SK-N-SH (cell line): Measurements from ENCODE around the gene RALBP1. TPM values are rescaled to one million over a fixed set of nuclear protein-coding genes. Genes with fewer than 3 reads are reported as not detected.
"Not testable (repeated sequence)": the region's sequence is repeated elsewhere in the genome, so short reads cannot be mapped to it uniquely, and the experiment has no call there.

Experiments used
- CTCF ChIA-PET: fragments of 300-600, 350-600 bp; formaldehyde crosslinking; extraction: SDS; loops from one replicate; lab custom pipeline; 2021; lab: Yijun Ruan, JAX
- POLR2A ChIA-PET: fragments of 350-600 bp; sonication (Branson Sonifier 250); formaldehyde crosslinking; extraction: SDS; loops from one replicate; lab custom pipeline; 2020; ENCODE audit warnings: antibody characterized with exemption, inconsistent platforms; lab: Yijun Ruan, JAX
- DNase-seq: peaks from one replicate; pipeline ENCODE4 v3.0.0; 2012
- H2AFZ ChIP-seq: fragments of 200-600 bp; sonication (generic); 2 replicates; pipeline ENCODE4 v1.8.1; 2016; ENCODE audit warnings: antibody characterized with exemption, mild to moderate bottlenecking, low read depth
- H3F3A ChIP-seq: fragments of 200-600 bp; sonication (generic); replicated peaks from 2 replicates; pipeline ENCODE3; 2016; ENCODE audit warnings: antibody characterized with exemption, mild to moderate bottlenecking; ENCODE audit not compliant: insufficient read depth
- H3K27ac ChIP-seq, 2 experiments: fragments of 200-500 bp in 1 of 2; fragments of 200-600 bp in 1 of 2; sonication (Bioruptor generic) in 1 of 2; sonication (generic), shearing (Covaris generic) in 1 of 2; 2 replicates each; pipeline versions ENCODE4 v1.5.1 to v1.6.1; 2014 to 2016; ENCODE audit warnings: low read depth in 2 of 2, inconsistent platforms in 1 of 2, low read length in 1 of 2, mild to moderate bottlenecking in 1 of 2, mixed read lengths in 1 of 2
- H3K27me3 ChIP-seq: fragments of 200-600 bp; sonication (generic), shearing (Covaris generic); 2 replicates; pipeline ENCODE4 v1.6.1; 2016; ENCODE audit warnings: mixed run types; ENCODE audit not compliant: insufficient read depth
- H3K36me3 ChIP-seq, 2 experiments: fragments of 200-500 bp in 1 of 2; fragments of 200-600 bp in 1 of 2; sonication (Bioruptor generic) in 1 of 2; sonication (generic) in 1 of 2; replicated peaks in 1 of 2; 2 replicates each; pipeline versions ENCODE3 to v1.5.1; 2014 to 2016; ENCODE audit warnings: low read length in 1 of 2, mild to moderate bottlenecking in 1 of 2; ENCODE audit not compliant: insufficient read depth in 2 of 2, control insufficient read depth in 1 of 2
- H3K4me1 ChIP-seq, 2 experiments: fragments of 200-500 bp in 1 of 2; fragments of 200-600 bp in 1 of 2; sonication (Bioruptor generic) in 1 of 2; sonication (generic), shearing (Covaris generic) in 1 of 2; 2 replicates each; pipeline versions ENCODE4 v1.5.1 to v1.6.1; 2014 to 2016; ENCODE audit warnings: low read depth in 1 of 2, low read length in 1 of 2, mixed run types in 1 of 2; ENCODE audit not compliant: insufficient read depth in 2 of 2, control insufficient read depth in 1 of 2
- H3K4me2 ChIP-seq: fragments of 200-600 bp; sonication (generic), shearing (Covaris generic); 2 replicates; pipeline ENCODE4 v1.6.1; 2017; ENCODE audit warnings: mixed run types
- H3K4me3 ChIP-seq, 2 experiments: fragments of 200-500 bp in 1 of 2; fragments of 200-600 bp in 1 of 2; sonication (Bioruptor generic) in 1 of 2; sonication (generic), shearing (Covaris generic) in 1 of 2; 2 replicates each; pipeline versions ENCODE4 v1.5.1 to v1.8.1; 2014 to 2016; ENCODE audit warnings: low read depth in 2 of 2, inconsistent platforms in 1 of 2, low read length in 1 of 2, mild to moderate bottlenecking in 1 of 2, mixed read lengths in 1 of 2, moderate library complexity in 1 of 2
- H3K79me2 ChIP-seq: fragments of 200-600 bp; sonication (generic); 2 replicates; pipeline ENCODE4 v1.8.1; 2017; ENCODE audit warnings: mild to moderate bottlenecking; ENCODE audit not compliant: insufficient read depth
- H3K9ac ChIP-seq: fragments of 200-600 bp; sonication (generic); 2 replicates; pipeline ENCODE4 v1.6.1; 2017; ENCODE audit warnings: mixed run types
- H3K9me2 ChIP-seq: fragments of 200-600 bp; sonication (generic); 2 replicates; pipeline ENCODE4 v1.6.1; 2017; ENCODE audit warnings: mixed run types
- H3K9me3 ChIP-seq: fragments of 200-600 bp; sonication (generic); 2 replicates; pipeline ENCODE4 v1.6.1; 2017; ENCODE audit warnings: mixed run types, mild to moderate bottlenecking, moderate library complexity
- H4K20me1 ChIP-seq: fragments of 200-600 bp; sonication (generic); 2 replicates; pipeline ENCODE4 v1.6.1; 2017; ENCODE audit warnings: mild to moderate bottlenecking, mixed run types; ENCODE audit not compliant: insufficient read depth
- ELF1 ChIP-seq: IDR thresholded peaks from 2 replicates; pipeline ENCODE4 v1.4.0; 2012
- EP300 ChIP-seq, 2 experiments: IDR thresholded peaks; 2 replicates each; pipeline versions ENCODE4 v1.4.0 to v1.6.1; 2012; ENCODE audit warnings: borderline replicate concordance in 1 of 2, low read depth in 1 of 2, low read length in 1 of 2
- JUND ChIP-seq: IDR thresholded peaks from 2 replicates; pipeline ENCODE4 v1.4.0; 2012
- RAD21 ChIP-seq: IDR thresholded peaks from 2 replicates; pipeline ENCODE4 v1.6.1; 2012; ENCODE audit warnings: mild to moderate bottlenecking, low read length
- RCOR1 ChIP-seq: fragments of 150-350 bp; IDR thresholded peaks from 2 replicates; pipeline ENCODE4 v1.6.1; 2017; ENCODE audit warnings: antibody characterized with exemption, low read length
- SIN3A ChIP-seq: IDR thresholded peaks from 2 replicates; pipeline ENCODE4 v1.6.1; 2012; ENCODE audit warnings: low read depth, mild to moderate bottlenecking, low read length, moderate library complexity, borderline replicate concordance
- WGBS: methylation state at CpG from one replicate; pipeline ENCODE4 v1.1.6; 2017; ENCODE audit warnings: low lambda C conversion rate; 5-methylcytosine and 5-hydroxymethylcytosine counted together
- polyA plus RNA-seq, 3 experiments: library from polyadenylated mRNA; depleted of rRNA; stranded (reverse); fragments of >200 nt; gene quantifications; 2 replicates each; pipeline ENCODE4 v1.2.3, GENCODE V29; 2012
- TF ChIP-seq, protein P1 (sequence below): fragments of 200-600 bp; sonication (generic); IDR thresholded peaks from 2 replicates; pipeline ENCODE4 v1.6.1; 2017; ENCODE audit warnings: antibody characterized with exemption, mild to moderate bottlenecking, moderate library complexity
- TF ChIP-seq, protein P2 (sequence below): IDR thresholded peaks from 2 replicates; pipeline ENCODE4 v1.4.0; 2012; ENCODE audit warnings: low read depth, borderline replicate concordance

RALBP1 gene
- polyA plus RNA-seq, 1 of the 3 experiments (the other 2 are of a cell fraction) = 43.8 TPM

DNA sequence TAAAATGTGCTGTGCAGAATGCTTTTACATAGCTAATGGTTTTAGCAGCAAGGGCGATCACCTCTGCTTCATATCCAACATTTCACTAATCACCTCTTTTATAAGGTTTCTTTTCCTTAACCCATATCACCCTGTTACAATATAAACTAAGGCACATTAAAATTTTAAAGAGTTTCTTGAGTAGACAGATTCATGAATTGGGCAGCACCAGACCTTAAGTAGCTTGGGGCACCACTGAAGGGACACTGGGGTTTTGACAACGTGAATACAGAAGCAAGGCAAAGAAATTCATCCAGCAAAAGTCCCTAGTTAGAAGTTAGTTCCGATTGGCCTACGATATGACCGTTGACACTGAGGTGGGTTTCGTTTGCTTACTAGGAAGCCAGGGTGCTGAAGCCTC lies 44.0 kb upstream of the RALBP1 start:
- TF ChIP-seq RAD21 = no peak
- TF ChIP-seq SIN3A = no peak
- no peak for TF ChIP-seq JUND
- TF ChIP-seq, protein P1, sequence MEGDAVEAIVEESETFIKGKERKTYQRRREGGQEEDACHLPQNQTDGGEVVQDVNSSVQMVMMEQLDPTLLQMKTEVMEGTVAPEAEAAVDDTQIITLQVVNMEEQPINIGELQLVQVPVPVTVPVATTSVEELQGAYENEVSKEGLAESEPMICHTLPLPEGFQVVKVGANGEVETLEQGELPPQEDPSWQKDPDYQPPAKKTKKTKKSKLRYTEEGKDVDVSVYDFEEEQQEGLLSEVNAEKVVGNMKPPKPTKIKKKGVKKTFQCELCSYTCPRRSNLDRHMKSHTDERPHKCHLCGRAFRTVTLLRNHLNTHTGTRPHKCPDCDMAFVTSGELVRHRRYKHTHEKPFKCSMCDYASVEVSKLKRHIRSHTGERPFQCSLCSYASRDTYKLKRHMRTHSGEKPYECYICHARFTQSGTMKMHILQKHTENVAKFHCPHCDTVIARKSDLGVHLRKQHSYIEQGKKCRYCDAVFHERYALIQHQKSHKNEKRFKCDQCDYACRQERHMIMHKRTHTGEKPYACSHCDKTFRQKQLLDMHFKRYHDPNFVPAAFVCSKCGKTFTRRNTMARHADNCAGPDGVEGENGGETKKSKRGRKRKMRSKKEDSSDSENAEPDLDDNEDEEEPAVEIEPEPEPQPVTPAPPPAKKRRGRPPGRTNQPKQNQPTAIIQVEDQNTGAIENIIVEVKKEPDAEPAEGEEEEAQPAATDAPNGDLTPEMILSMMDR = no peak
- TF ChIP-seq, all 33 proteins: peak for 0
- Histone ChIP-seq H3K4me1 (no peaks in the 10 kb centered on the region), H3K27me3 (no peaks in the 10 kb centered on the region), H3K9me3 (no peaks in the 10 kb centered on the region), H3K4me2 (no peak overlapping the region), H3K9me2 (no peaks in the 10 kb centered on the region), H4K20me1 (no peaks in the 10 kb centered on the region), H3K36me3 (no peaks in the 10 kb centered on the region), H3K79me2 (no peaks in the 10 kb centered on the region), H3F3A (no peaks in the 10 kb centered on the region), H3K27ac (no peak overlapping the region), H3K4me3 (no peak overlapping the region), H3K9ac (no peak overlapping the region), H2AFZ (no peak overlapping the region)
- ChIA-PET CTCF (no interaction called here), POLR2A (no interaction called here)
- WGBS = 81% methylated on average over 6 of the region's 6 CpGs
- DNase-seq = no peak

DNA sequence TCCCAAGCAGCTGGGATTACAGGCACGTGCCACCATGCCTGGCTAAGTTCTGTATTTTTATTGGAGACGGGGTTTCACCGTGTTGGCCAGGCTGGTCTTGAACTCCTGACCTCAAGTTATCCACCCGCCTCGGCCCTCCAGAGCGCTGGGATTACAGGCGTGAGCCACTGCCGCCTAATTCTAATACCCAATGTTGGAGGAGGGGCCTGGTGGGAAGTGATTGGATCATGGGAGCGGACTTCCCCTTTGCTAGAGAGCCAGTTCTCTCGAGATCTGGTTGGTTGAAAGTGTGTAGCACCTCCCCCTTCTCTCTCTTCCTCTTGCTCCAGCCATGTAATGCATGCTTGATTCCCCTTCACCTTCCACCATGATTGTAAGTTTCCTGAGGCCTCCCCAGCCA lies 42.2 kb upstream of the RALBP1 start:
- H3K27ac ChIP-seq, H3K9ac ChIP-seq, H2AFZ ChIP-seq, H3K36me3 ChIP-seq, H3K4me3 ChIP-seq, H3K79me2 ChIP-seq, H3K9me2 ChIP-seq, H4K20me1 ChIP-seq, DNase-seq, POLR2A ChIA-PET, H3K4me1 ChIP-seq, H3K27me3 ChIP-seq, CTCF ChIA-PET, H3F3A ChIP-seq, H3K9me3 ChIP-seq, H3K4me2 ChIP-seq: not testable (repeated sequence)
- 84% methylated on average over 10 of the region's 10 CpGs for WGBS

DNA sequence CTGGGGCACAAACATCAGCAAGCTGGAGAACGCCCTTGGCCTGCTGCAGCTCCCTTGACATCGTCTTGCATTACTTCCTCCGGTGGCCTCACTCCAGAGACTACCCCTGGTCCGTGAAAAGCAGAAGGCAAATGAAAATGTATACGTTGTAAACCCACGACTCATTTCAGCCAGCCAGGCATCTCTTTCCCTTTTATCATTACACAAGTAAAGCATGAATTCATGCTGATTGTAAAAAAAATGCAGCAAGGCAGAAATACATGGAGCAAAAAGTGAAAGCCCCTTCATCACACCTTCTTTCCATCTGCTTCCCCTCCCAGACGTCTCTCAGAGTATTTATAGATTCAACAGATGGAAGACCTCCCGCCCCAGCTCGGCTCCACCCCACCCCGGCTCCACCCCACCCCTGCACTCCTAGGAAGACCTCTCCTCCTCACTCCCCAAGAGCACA lies 41.6 kb upstream of the RALBP1 start:
- TF ChIP-seq ELF1 (no peak), EP300 (IDR thresholded peaks at IDR 0.05; ENCODE audit: borderline replicate concordance in 1 of 2, low read depth in 1 of 2, low read length in 1 of 2) (no peak), RCOR1 (no peak)
- TF ChIP-seq, protein P2, sequence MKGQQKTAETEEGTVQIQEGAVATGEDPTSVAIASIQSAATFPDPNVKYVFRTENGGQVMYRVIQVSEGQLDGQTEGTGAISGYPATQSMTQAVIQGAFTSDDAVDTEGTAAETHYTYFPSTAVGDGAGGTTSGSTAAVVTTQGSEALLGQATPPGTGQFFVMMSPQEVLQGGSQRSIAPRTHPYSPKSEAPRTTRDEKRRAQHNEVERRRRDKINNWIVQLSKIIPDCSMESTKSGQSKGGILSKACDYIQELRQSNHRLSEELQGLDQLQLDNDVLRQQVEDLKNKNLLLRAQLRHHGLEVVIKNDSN = no peak
- no peaks in the 10 kb centered on the region for H3K79me2 ChIP-seq
- H3K27me3 ChIP-seq = no peaks in the 10 kb centered on the region
- no peaks in the 10 kb centered on the region for H4K20me1 ChIP-seq
- 81% methylated on average over 10 of the region's 10 CpGs for WGBS
- CTCF ChIA-PET = no interaction called here
- POLR2A ChIA-PET = no interaction called here
- H2AFZ ChIP-seq = no peak overlapping the region
- H3F3A ChIP-seq = no peaks in the 10 kb centered on the region
- no peak overlapping the region for H3K27ac ChIP-seq
- H3K9me3 ChIP-seq = no peaks in the 10 kb centered on the region
- H3K9ac ChIP-seq = no peak overlapping the region
- no peaks in the 10 kb centered on the region for H3K9me2 ChIP-seq
- H3K4me2 ChIP-seq = no peak overlapping the region
- H3K36me3 ChIP-seq = no peaks in the 10 kb centered on the region
- no peak overlapping the region for H3K4me3 ChIP-seq
- DNase-seq = no peak
- no peaks in the 10 kb centered on the region; a peak in 1 of 4 replicates for H3K4me1 ChIP-seq
